Right lobe of liver (tissue), 6 donors: ENCODE measurements around the gene AP3D1. TPM values are rescaled to one million over a fixed set of nuclear protein-coding genes. Genes with fewer than 3 reads are reported as not detected.

ENCODE experiments used
- ATAC-seq, 4 donors: fragments of 200-7000 bp; cut with Tn5 transposase; one replicate each; pipeline ENCODE4 v1.9.1; 2020; ENCODE audit warnings: mild to moderate bottlenecking in 4 of 4, moderate library complexity in 4 of 4
- DNase-seq, 3 donors: peaks; one replicate each; pipeline ENCODE4 v3.0.0-alpha.2; 2020
- H3K27ac ChIP-seq, 3 donors: fragments of 200-600 bp; one replicate each; pipeline ENCODE4 v1.8.0; 2022
- H3K27me3 ChIP-seq, 2 donors: fragments of 200-600 bp; one replicate each; pipeline ENCODE4 v1.8.0; 2022
- H3K36me3 ChIP-seq, 4 donors: fragments of 200-600 bp; sonication (generic) in 1 of 4; one replicate each; pipeline versions ENCODE4 v1.5.1 to v1.8.0; 2017 to 2022; ENCODE audit warnings: control low read depth in 1 of 4
- H3K4me1 ChIP-seq, 4 donors: fragments of 200-600 bp; sonication (generic) in 1 of 4; one replicate each; pipeline versions ENCODE4 v1.5.1 to v1.8.0; 2017 to 2022; ENCODE audit warnings: control low read depth in 1 of 4
- H3K4me3 ChIP-seq, 3 donors: fragments of 200-600 bp; one replicate each; pipeline ENCODE4 v1.8.0; 2022
- H3K9me3 ChIP-seq, 4 donors: fragments of 200-600 bp; sonication (generic) in 1 of 4; one replicate each; pipeline versions ENCODE4 v1.5.1 to v1.8.0; 2017 to 2022; ENCODE audit warnings: control low read depth in 1 of 4
- POLR2A ChIP-seq: fragments of 450-650 bp; IDR thresholded peaks from one replicate; pipeline ENCODE4 v1.6.1; 2017; ENCODE audit warnings: antibody characterized with exemption, mild to moderate bottlenecking
- WGBS: methylation state at CpG from one replicate; pipeline ENCODE4 v1.1.6; 2018; ENCODE audit warnings: low coverage, low lambda C conversion rate; ENCODE audit not compliant: insufficient coverage; ENCODE audit errors: missing lambda C conversion rate; 5-methylcytosine and 5-hydroxymethylcytosine counted together
- intact Hi-C, 2 donors: fragments of 100-400 bp; cut with DNase I; formaldehyde crosslinking; loops; one replicate each; pipeline versions ENCODE4 v1.11.2 to v1.14.1; 2022
- total RNA-seq, 6 experiments: library from RNA; depleted of rRNA in 2 of 6; stranded (reverse); fragments of >200 nt in 2 of 6; fragmentation: NEBNext Ultra II Directional in 3 of 6; extraction: Animal tissue kit (Norgen Biotek cat#: 25700) in 3 of 6; gene quantifications; one replicate each; pipeline versions ENCODE4 v1.1.0 to v1.2.4, GENCODE V29; 2016 to 2023
- TF ChIP-seq, protein P1 (sequence below), 4 donors: fragments of 200-600 bp in 3 of 4; fragments of 450-650 bp in 1 of 4; IDR thresholded peaks; one replicate each; pipeline versions ENCODE4 v1.5.1 to v1.8.0; 2016 to 2022; ENCODE audit warnings: antibody characterized with exemption in 4 of 4, mild to moderate bottlenecking in 2 of 4
- donor health status: DM: no; HTN: yes; CAD: no.
- donor health status: DM: no; HTN: no; CAD: no.
- donor health status: DM: no; HTN: no; CAD: no.
- donor health status: DM: no; HTN: yes; CAD: no.
- donor health status: DM: no; HTN: yes; CAD: no.

The AP3D1 gene
- total RNA-seq, 6 experiments from 2014 or later = 55.5 to 99.0 (median 65.5) TPM

DNA sequence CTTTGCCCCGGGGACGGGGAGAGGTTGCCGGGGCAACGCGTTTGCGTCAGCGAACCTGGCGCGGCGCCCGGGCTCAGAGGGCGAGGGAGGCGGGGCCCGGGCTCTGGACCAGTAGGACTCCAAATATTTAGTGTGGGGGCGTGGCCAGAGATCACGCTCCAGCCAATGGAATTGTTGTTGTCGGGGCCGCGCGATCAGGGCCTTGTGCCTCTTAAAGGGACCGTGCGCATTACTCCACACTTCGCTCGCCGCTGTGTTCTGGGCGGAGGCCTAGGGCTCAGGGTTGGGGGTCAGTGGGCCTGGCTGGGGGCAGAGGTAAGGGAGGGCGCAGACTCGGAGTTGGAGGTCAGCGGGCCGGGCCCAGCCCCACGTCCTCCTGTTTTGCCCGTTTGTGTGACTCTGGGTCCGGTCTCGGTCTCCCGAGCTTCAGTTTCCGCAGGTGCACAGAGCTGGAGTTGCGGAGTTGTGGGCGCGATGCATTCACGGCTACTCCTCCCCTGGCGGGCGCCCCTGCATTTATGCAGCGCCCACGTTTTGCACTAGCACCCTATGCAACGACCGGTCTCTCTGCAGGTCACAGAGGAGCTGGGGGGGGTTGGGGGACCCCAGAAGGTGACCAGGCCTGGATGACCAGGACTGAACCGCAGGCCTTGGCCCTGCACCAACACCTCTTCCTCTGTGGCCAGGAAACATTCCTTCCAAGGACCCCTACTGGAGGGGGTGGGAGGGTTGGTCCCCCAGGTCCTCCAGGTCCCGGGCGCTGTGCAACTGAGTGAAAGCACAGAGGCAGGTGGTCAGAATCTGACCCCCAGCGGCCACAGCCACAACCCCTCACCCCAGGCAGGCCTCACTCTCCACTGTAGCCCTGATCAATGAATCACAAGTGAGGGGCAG lies 89.6 kb downstream of the AP3D1 start:
- peak overlapping the region; percentile 65 to 71 (median 69) for H3K4me3 ChIP-seq
- peaks cover 0 to 26% (median 11%) of the 10 kb centered on the region in 4 donors for H3K4me1 ChIP-seq
- 0% methylated on average over 19 of the region's 50 CpGs for WGBS
- DNase-seq = peak; percentile 99
- H3K27me3 ChIP-seq = no peaks in the 10 kb centered on the region
- H3K36me3 ChIP-seq = no peaks in the 10 kb centered on the region
- ATAC-seq = peak; percentile 74 to 81 (median 80)
- peak overlapping the region; percentile 99 to 100 (median 100) for H3K27ac ChIP-seq
- peak; percentile 34 for TF ChIP-seq POLR2A
- TF ChIP-seq, protein P1, sequence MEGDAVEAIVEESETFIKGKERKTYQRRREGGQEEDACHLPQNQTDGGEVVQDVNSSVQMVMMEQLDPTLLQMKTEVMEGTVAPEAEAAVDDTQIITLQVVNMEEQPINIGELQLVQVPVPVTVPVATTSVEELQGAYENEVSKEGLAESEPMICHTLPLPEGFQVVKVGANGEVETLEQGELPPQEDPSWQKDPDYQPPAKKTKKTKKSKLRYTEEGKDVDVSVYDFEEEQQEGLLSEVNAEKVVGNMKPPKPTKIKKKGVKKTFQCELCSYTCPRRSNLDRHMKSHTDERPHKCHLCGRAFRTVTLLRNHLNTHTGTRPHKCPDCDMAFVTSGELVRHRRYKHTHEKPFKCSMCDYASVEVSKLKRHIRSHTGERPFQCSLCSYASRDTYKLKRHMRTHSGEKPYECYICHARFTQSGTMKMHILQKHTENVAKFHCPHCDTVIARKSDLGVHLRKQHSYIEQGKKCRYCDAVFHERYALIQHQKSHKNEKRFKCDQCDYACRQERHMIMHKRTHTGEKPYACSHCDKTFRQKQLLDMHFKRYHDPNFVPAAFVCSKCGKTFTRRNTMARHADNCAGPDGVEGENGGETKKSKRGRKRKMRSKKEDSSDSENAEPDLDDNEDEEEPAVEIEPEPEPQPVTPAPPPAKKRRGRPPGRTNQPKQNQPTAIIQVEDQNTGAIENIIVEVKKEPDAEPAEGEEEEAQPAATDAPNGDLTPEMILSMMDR (IDR thresholded peaks at IDR 0.05) = peak in 2 of 4 donors; percentile 5 to 13
- intact Hi-C loops = no loop called here
- no peaks in the 10 kb centered on the region for H3K9me3 ChIP-seq

DNA sequence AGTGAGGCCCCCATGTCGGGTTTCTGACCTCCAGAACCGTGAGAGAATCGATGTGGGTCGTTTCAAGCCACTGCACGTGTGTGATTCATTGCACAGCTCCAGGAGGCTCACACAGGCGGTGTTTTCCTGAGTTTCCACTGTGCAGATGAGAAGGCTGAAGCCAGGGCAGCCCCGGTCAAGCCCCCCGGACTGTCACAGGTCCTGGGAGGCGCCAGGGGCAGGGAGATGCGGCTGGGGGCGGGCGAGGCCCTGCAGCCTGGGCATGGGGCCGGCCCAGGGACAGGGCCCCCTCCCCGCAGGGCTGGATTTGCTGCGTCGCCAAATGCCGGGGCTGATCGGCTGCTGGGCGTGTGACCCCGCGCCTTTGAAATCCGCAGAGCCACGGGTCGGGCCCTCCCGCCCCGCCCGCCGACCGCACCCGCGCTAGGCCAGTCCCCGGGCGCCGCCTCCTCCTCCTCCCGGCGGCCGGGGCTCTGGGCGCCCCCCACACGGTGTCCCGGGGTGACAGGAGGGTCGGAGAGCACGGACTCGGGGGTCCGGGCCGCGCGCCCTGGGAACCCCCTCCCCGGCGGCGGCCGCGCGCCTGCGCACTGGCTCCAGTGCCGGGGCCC lies 90.4 kb downstream of the AP3D1 start:
- Histone ChIP-seq H3K9me3 (no peaks in the 10 kb centered on the region), H3K27me3 (no peaks in the 10 kb centered on the region), H3K27ac (peak overlapping the region; percentile 99 to 100 (median 100)), H3K4me1 (peaks cover 0 to 26% (median 11%) of the 10 kb centered on the region in 4 donors), H3K4me3 (peak overlapping the region; percentile 65 to 71 (median 69)), H3K36me3 (no peaks in the 10 kb centered on the region)
- ATAC-seq (peak; percentile 6 to 55 (median 42)), DNase-seq (peak; percentile 78 to 90 (median 86))
- TF ChIP-seq POLR2A = peak; percentile 91
- TF ChIP-seq, protein P1 (IDR thresholded peaks at IDR 0.05) = no peak
- intact Hi-C loops = no loop called here
- WGBS = 0% methylated on average over 10 of the region's 55 CpGs

DNA sequence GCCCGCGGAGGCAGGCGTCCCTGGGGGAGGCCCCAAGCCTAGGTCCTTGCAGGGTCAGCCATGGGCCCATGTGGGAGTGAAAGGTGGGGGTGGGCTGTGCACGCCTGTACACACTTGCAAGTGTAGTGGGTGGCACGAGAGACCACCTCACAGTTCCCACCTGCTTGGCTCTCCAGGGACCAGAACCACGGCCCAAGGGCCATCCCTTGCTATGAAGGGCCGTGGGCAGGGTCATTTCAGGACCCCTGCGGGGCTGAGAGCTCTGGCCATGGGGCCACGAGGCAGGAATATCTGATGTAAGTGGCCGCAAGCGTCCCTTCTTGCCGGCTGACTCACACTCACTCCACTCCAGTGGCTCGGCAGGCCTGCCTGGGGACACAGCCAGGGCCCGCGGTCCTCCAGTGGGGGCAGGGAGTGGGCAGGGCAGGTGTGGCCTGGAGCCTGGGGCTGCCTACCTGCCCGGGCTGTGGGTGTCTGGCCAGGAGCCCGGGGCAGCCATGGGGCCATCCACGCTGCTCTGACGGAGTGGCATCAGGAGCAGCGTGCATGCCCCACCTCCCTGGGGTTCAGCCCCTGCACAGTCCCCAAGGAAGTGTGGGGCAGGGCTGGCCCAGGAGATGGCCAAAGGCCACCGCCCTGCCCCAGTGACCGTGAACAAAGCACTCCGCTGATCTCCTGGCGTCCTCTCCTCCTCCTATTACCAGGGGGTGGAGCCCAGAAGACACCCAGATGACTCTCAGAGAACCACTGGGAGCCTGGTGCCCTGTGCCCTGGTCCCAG lies 91.8 kb downstream of the AP3D1 start:
- peaks cover 0 to 26% (median 12%) of the 10 kb centered on the region in 4 donors for H3K4me1 ChIP-seq
- no peaks in the 10 kb centered on the region for H3K27me3 ChIP-seq
- DNase-seq (peak; percentile 91 to 97 (median 97)), ATAC-seq (peak; percentile 72 to 81 (median 76))
- intact Hi-C loops = no loop called here
- no peaks in the 10 kb centered on the region for H3K9me3 ChIP-seq
- H3K36me3 ChIP-seq = no peaks in the 10 kb centered on the region
- peak overlapping the region; percentile 99 to 100 (median 100) for H3K27ac ChIP-seq
- TF ChIP-seq, protein P1 (IDR thresholded peaks at IDR 0.05) = no peak
- peak; percentile 75 for TF ChIP-seq POLR2A
- peak overlapping the region in 1 of 3 donors; percentile 69 for H3K4me3 ChIP-seq
- WGBS = 34% methylated on average over 8 of the region's 24 CpGs
